Osteocyte (in vitro differentiated cells): ENCODE results near the gene GIT2. TPM values are rescaled to one million over a fixed set of nuclear protein-coding genes. Genes with fewer than 3 reads are reported as not detected.

ENCODE experiments used
- DNase-seq: peaks from one replicate; pipeline ENCODE4 v3.0.0; 2021; ENCODE audit warnings: mixed read lengths; ENCODE audit not compliant: unreplicated experiment; ENCODE audit errors: extremely low spot score
- H3K27ac Mint-ChIP-seq: one replicate; pipeline ENCODE4 v1.8.0; 2021; ENCODE audit warnings: mild to moderate bottlenecking, mixed read lengths; ENCODE audit not compliant: unreplicated experiment
- H3K27me3 Mint-ChIP-seq: one replicate; pipeline ENCODE4 v1.8.0; 2021; ENCODE audit warnings: mixed read lengths; ENCODE audit not compliant: unreplicated experiment
- H3K36me3 Mint-ChIP-seq: one replicate; pipeline ENCODE4 v1.8.0; 2021; ENCODE audit warnings: mixed read lengths; ENCODE audit not compliant: unreplicated experiment
- H3K4me1 Mint-ChIP-seq: one replicate; pipeline ENCODE4 v1.8.0; 2021; ENCODE audit warnings: mixed read lengths; ENCODE audit not compliant: unreplicated experiment
- H3K4me3 Mint-ChIP-seq: one replicate; pipeline ENCODE4 v1.8.0; 2021; ENCODE audit warnings: mild to moderate bottlenecking, moderate library complexity, mixed read lengths; ENCODE audit not compliant: unreplicated experiment
- H3K9me3 Mint-ChIP-seq: one replicate; pipeline ENCODE4 v1.8.0; 2021; ENCODE audit warnings: mixed read lengths; ENCODE audit not compliant: unreplicated experiment
- CTCF ChIP-seq: fragments of 200-600 bp; sonication (generic); IDR thresholded peaks from 2 replicates; pipeline ENCODE4 v1.5.0; 2021; ENCODE audit warnings: antibody characterized with exemption, mild to moderate bottlenecking, moderate library complexity
- total RNA-seq: library from RNA; stranded (reverse); gene quantifications from 2 replicates; pipeline ENCODE4 v1.2.1, GENCODE V29; 2021

Gene GIT2
- total RNA-seq, 1 donor from 2014 or later = 49.6 TPM

GRCh38 chr12:109966546-109966945 is 29.6 kb downstream of the GIT2 start:
- no peak overlapping the region for H3K4me3 Mint-ChIP-seq
- no peaks in the 10 kb centered on the region for H3K27me3 Mint-ChIP-seq
- no peak overlapping the region for H3K27ac Mint-ChIP-seq
- DNase-seq = no peak
- H3K9me3 Mint-ChIP-seq = no peaks in the 10 kb centered on the region
- peaks cover 32% of the 10 kb centered on the region for H3K36me3 Mint-ChIP-seq
- TF ChIP-seq CTCF = no peak
- no peaks in the 10 kb centered on the region for H3K4me1 Mint-ChIP-seq

- Mint-ChIP-seq H3K36me3 (peaks cover 41% of the 10 kb centered on the region), H3K9me3 (no peaks in the 10 kb centered on the region), H3K27me3 (no peaks in the 10 kb centered on the region), H3K27ac (no peak overlapping the region), H3K4me3 (no peak overlapping the region), H3K4me1 (no peaks in the 10 kb centered on the region)
- DNase-seq = no peak
- no peak for TF ChIP-seq CTCF
Observed at GRCh38 chr12:109963743-109964429, 32.3 kb downstream of the GIT2 start.

- H3K27me3 Mint-ChIP-seq = no peaks in the 10 kb centered on the region
- H3K27ac Mint-ChIP-seq = no peak overlapping the region
- H3K4me1 Mint-ChIP-seq = no peaks in the 10 kb centered on the region
- no peak for TF ChIP-seq CTCF
- no peak overlapping the region for H3K4me3 Mint-ChIP-seq
- peaks cover 46% of the 10 kb centered on the region for H3K36me3 Mint-ChIP-seq
- no peak for DNase-seq
- H3K9me3 Mint-ChIP-seq = no peaks in the 10 kb centered on the region
Observed at GRCh38 chr12:109963330-109963729, 32.8 kb downstream of the GIT2 start.

- Mint-ChIP-seq H3K27me3 (no peaks in the 10 kb centered on the region), H3K4me1 (no peaks in the 10 kb centered on the region)
- DNase-seq = no peak
Observed at GRCh38 chr12:109962398-109962797, 33.8 kb downstream of the GIT2 start.

GRCh38 chr12:109961612-109962011 is 34.6 kb downstream of the GIT2 start:
- Mint-ChIP-seq H3K27ac (no peak overlapping the region), H3K4me3 (no peak overlapping the region), H3K9me3 (no peaks in the 10 kb centered on the region), H3K4me1 (no peaks in the 10 kb centered on the region), H3K36me3 (peaks cover 46% of the 10 kb centered on the region), H3K27me3 (no peaks in the 10 kb centered on the region)
- DNase-seq = no peak
- TF ChIP-seq CTCF = no peak

More at GRCh38 chr12:109962398-109962797, 33.8 kb downstream of the GIT2 start:
- H3K4me3 Mint-ChIP-seq = no peak overlapping the region
- TF ChIP-seq CTCF = no peak
- H3K36me3 Mint-ChIP-seq = peaks cover 46% of the 10 kb centered on the region
- H3K9me3 Mint-ChIP-seq = no peaks in the 10 kb centered on the region
- H3K27ac Mint-ChIP-seq = no peak overlapping the region
